HG03060 (cell line): ENCODE results near the gene IFITM5.
A peak's percentile ranks its signal among the peaks of the same experiment; 100 is the strongest.
"Not testable (repeated sequence)": the region's sequence is repeated elsewhere in the genome, so short reads cannot be mapped to it uniquely, and the experiment has no call there.

Experiments
- ATAC-seq: cut with Tn5 transposase; IDR thresholded peaks from one replicate; pipeline ENCODE4 v1.9.1; 2021; ENCODE audit warnings: low read depth, moderate number of reproducible peaks; ENCODE audit not compliant: unreplicated experiment

Gene IFITM5

DNA sequence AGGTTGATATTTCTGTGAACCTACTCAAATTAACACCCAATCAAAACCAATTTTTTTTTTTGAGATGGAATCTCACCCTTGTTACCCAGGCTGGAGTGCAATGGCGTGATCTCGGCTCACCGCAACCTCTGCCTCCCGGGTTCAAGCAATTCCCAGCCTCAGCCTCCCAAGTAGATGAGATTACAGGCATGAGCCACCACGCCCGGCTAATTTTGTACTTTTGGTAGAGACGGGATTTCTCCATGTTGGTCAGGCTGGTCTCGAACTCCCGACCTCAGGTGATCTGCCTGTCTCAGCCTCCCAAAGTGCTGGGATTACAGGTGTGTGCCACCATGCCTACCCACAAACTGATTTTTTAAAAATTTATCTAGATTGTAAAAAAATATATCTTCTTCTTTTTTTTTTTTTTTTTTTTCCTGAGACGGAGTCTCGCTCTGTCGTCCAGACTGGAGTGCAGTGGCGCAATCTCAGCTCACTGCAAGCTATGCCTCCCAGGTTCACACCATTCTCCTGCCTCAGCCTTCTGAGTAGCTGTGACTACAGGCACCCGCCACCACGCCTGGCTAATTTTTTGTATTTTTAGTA lies 29.3 kb upstream of the IFITM5 start:
- not testable (repeated sequence) for ATAC-seq

DNA sequence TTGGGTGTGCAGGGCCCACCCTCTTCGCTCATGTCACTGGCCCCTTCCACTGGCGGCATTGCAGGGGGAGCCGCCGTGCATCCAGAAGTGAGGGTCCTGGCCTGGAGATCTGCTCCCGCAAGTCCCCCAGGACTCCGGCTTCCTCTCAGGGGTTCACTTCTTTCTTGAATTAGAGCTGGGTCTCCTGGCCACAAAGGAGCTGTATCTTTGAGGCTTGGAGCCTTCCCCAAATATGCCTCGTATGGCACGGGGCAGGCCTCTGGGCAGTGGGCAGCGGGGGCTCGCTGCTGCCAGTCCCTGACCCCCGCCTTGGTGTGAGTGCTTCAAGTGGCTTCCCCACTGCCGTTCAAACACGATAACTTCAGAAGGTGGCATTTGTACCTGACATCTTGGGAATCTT lies 28.7 kb upstream of the IFITM5 start:
- ATAC-seq, result no peak

DNA sequence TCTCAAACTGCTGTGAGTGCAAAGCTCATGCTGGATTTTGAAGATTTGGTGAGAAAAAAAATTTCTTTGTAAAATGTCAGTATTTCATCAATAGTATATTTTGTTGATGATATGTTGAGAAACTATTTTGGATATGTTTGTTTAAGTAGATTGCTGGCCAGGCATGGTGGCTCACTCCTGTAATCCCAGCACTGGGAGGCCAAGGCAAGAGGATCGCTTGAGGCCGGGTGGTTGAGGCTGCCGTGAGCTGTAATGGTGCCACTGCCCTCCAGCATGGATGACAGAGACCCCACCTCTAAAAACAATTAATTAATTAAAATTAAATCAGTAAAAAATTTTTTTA lies 28.2 kb upstream of the IFITM5 start:
- ATAC-seq, result no peak

DNA sequence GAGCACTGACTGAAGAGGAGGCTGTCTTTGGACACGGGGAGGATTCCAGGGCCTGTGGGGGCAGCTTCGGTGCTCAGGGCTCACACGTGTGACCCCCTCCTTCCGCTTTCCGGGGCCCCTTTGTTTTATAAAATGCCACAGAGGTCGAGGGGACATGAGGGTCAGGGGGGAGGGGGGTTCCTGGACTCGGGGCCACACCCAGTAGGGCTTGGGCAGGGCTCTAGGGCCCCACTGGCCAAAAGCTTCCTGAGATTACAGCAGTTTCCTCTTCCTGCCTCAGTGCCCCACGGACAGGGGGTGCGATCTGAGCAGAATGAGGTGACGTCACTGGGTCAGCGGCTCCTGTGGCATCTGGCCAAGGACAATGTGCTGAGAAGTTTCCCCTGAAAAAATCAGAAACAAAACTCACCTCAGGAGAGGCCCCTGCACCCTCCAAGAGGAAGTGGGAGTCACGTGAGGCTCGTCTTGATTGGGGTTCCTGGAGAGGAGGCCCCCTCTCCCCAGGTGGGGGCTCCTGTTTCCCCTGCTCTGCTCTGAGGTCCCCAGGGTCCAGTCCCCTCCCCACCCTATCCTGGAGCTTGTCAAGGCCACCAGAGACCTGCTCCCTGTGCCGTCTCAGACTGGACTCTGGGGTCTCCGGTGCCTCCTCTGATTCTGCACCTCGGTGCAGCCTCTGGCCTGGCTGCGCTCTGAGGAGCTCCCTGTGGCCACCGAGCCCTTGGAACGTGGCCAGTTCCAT lies 27.7 kb upstream of the IFITM5 start:
- ATAC-seq, result peak; percentile 47

DNA sequence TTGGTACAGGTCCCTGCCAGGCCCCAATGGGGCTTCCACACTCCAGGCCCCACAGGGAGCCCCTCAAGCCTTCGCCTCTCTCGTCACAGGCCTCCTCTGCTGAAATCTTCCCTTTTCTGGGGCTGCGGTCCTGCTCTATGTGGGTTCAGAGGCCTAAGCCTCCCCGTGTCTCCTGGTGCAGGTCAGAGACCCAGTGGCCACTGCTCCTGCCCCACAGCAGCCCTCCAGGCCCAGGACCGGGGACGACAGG lies 27.2 kb upstream of the IFITM5 start:
- no peak for ATAC-seq

DNA sequence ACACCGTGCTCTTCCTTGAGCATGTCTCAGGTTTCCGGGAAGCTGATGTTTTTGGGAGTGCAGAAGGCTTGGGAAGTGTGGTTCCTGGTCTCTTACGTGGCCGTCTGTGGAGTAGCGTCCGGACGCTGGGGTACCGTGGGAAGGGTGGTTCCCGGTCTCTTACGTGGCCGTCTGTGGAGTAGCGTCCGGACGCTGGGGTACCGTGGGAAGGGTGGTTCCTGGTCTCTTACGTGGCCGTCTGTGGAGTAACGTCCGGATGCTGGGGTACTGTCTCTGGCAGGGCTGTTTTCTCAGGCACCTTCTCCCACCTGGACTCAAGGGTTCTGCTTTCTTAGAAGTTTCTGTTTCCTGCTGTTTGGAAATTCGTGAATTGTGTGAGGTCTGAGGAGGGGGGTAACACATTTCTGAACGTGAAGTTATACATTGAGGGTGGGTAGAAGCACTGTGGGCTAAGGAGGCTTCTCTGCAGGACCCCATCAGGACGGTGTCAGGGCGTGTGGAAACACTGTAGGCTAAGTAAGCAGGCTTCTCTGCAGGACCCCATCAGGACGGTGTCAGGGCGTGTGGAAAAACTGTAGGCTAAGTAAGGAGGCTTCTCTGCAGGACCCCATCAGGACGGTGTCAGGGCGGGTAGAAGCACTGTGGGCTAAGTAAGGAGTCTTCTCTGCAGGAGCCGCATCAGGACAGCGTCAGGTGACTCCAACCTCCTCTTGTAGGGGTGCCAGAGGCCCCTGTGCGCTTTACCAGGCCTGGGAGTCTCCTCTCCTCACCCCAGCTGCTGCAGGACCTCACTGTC lies 26.7 kb upstream of the IFITM5 start:
- ATAC-seq, result no peak

DNA sequence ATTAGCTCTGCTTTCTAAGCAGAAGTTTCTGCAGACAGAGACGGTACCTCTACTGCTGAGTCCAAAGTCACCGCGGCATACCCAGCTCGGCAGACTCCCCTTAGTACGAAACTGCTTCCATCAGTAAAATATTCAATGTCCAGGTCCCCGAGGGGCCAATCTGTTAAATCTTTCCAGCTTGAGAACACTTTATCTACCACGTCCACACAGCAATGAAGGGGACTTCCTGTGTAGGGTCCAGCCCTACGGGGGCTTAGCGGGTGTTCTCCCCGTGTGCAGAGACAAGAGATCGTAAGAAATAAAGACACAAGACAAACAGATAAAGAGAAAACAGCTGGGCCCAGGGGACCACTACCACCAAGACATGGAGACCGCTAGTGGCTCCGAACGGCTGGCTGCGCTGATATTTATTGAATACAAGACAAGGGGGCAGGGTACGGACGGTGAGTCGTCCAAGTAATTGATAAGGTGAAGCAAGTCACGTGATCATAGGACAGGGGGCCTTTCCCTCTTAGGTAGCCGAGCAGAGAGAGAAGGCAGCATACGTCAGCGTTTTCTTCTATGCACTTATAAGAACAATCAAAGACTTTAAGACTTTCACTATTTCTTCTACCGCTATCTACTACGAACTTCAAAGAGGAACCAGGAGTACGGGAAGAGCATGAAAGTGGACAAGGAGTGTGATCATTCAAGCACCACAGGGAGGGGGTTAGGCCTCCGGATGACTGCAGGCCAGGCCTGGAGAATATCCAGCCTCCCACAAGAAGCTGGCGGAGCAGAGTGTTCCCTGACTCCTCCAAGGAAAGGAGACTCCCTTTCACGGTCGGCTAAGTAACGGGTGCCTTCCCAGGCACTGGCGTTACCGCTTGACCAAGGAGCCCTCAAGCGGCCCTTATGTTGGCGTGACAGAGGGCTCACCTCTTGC lies 25.5 kb upstream of the IFITM5 start:
- not testable (repeated sequence) for ATAC-seq

DNA sequence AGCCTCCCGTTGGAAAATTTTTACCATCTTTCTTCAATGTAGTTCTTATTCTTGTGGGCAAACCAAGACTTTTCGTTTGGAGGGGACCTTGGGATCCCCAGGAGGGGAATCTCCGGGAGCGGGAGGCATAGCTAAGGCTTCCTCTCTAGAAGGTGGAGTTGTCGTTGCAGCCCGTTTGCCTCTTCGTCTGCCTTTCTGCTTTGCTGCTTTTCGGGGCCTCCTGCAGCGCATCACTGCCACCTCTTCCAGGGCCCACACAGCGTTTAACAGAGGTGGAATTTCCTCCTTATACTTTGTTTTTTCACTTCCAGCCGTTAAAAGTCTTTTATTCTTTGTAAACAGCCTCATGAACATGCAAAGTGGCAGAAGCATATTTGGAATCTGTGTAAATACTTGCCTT lies 24.8 kb upstream of the IFITM5 start:
- ATAC-seq, result no peak

DNA sequence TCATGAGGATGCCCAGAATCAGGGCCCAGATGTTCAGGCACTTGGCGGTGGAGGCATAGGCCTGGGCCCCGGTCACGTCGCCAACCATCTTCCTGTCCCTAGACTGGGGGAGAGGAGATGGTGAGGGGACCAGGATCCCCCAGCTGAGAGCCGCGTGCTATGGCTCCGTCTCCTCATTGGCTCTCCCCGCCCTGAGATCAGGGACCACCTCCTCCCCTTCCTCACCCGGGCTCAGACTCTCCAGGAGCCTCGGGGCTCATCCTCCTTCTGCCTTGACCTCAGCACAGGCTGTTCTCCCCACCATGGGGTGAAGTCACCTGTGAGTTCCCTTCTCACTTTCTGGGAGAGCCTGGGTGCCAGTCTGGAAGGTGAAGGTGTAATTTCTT lies 20.6 kb upstream of the IFITM5 start:
- ATAC-seq, result not testable (repeated sequence)

DNA sequence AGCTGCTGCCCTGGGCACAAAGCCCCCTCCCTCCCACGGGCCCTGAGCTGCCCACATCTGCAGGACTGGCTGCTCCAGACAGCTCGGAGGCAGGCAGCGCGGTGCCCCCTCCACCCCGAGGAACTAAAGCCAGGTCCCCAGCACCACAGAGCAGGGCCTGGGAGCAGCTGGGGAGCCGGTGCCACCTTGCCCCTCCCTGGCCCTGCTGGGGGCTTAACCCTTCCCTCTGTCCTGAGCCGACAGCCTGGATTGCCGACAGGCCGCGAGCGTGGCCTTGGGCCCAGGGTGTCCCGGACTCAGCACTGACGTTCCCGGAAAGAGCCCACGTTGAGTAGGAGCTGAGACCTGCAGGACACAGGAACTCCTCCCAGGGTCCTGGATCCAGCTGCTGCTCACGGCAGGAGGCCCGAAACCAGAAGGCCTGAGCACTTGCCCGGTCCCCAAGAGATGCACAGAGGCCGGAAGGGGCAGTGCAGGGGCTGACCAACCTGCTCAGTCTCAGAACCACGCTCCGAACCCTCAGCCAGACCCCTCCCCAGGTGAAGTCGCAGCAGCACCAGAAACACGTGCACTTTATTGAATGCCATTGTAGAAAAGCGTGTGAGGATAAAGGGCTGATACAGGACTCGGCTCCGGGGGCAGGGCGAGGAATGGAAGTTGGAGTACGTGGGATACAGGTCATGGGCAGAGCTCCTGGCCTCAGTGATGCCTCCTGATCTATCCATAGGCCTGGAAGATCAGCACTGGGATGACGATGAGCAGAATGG lies 20.0 kb upstream of the IFITM5 start:
- ATAC-seq, result not testable (repeated sequence)

DNA sequence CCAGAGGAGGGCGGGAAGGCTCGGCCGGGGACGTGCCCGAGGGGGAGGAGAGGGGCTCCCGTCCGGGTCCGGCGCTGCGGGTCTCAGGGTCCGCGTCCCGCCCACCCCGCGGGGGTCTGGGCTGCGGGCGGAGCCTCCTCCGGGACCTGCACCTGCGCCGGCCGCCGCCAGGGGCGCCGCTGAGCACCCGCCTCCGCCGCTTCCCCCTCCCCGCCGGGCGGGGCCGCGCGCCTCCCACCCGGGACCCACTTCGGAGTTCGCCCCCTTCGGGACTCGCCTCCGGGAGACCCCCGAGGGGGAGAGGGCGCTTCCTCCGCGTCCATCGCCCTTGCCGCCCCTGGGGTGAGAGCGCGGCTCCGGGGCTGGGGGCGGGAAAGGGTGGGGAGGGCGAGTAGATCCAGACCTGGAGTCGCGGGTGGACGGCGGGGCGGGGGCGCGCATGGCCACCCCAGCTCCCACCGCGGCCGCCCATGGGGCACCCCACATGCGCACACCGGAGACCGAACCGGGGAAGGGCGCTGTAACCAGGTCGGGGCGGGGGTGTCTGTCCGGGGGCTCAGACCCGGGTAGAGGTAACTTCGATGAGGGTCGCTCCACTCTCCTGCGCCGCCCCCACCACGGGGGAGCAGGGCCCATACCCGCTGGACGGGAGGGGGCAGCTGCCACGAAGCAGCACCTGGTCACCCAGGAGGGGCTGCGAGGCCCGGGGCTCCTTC lies 19.2 kb upstream of the IFITM5 start:
- not testable (repeated sequence) for ATAC-seq

DNA sequence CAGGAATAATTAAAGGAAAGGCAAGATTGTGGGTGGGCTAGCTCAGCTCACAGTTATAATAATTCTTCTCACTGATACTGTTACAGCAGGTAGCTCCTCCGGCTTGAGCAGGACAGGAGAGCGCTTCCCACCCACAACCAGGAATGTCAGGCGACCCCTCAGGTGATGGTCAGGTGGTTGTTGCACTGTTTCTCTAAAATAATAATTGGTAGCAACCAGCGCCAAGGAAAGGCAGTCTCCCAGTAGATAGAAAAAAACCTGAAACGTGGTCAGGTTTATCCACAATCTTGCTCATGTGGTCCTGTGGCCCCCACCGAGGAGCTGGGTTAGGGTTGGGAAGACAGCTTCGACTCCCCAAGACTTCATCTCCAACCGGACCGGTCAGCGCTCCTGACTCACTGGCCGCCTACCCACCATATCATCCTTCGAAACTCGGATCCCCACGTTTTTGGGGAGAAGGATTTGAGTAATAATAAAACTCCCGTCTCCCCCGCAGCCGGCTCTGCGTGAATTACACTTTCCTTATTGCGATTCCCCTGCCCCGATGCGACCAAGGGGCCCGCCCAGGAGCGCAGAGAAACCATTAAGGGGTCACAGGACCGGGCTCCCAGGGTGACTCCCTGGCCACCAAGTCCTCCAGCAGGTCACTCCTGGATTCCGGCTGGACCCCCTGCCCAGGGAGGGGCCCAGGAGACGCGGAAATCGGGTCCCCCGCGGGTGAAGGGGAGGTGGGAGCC lies 18.5 kb upstream of the IFITM5 start:
- ATAC-seq, result not testable (repeated sequence)

DNA sequence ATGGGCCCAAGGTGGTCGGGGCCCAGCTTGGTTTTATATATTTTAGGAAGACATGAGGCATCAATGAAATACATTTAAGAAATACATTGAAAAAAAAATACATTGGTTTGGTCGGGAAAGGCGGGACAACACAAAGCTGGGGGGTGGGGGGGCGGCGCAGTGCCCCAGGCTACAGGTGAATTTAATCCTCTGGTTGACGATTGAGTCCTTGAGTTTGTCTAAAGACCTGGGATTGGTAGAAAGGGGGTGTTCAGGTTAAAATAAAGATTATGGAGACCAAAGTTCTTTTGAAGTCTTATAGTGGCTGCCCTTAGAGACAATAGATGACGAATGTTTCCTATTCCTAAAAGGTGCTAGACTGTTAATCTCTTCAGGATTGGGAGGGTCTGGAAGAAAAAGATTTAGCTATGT lies 17.6 kb upstream of the IFITM5 start:
- ATAC-seq, result no peak

DNA sequence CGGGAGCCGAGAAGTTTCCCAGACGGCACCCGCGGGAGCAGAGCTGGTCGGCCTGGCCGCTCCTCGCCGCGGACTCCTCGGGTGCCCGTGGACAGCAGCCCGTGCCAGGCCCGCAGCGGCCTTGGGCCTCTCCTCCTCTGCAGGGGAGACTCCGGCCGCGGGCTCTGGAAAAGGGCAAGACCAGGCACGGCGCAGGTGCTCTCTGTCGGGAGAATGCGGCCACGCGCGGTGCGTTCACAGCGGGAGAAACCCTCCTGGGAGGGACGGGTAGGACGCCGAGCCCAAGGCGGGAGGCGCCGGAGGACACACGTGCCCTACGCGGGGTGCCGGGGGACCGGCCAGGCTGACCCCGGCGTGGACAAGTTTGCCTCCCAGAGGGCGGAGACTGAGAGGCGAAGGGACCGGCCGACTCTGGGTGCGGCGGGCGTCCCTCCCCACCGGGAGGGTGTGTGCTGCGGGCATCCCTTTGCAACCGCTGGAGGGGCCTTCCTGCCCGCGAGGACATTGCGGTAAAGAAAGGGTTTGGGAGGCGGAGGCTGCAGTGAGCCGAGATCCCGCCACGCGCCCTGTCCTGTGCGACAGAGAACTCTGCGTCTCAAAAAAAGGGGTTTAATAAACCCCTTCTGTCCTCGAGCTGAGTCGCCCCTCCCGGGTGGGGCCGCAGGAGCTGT lies 16.8 kb upstream of the IFITM5 start:
- ATAC-seq, result no peak

DNA sequence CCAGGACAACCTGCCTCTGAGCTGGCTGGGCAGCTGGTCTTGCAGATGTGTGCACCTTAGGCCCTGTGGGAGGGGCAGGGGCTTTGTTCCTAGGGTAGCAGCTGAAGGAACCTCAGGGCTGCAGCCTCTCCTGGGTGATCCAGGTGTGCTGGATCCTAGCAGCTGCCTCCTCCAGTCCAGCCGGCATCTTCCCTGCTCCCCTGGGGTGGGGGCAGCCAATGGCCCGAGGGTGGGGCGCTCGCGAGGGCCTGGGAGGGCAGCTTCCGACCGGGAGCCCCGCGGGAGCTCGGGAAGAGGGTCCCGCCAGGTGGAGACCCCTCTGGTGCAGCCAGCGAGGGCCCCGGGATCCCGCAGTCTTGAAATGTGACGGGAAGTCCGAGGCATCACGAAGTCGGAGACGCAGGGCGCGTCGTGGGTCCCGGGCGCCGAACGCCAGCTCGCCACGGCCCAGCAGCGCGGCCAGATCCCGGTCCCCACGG lies 16.2 kb upstream of the IFITM5 start:
- no peak for ATAC-seq

DNA sequence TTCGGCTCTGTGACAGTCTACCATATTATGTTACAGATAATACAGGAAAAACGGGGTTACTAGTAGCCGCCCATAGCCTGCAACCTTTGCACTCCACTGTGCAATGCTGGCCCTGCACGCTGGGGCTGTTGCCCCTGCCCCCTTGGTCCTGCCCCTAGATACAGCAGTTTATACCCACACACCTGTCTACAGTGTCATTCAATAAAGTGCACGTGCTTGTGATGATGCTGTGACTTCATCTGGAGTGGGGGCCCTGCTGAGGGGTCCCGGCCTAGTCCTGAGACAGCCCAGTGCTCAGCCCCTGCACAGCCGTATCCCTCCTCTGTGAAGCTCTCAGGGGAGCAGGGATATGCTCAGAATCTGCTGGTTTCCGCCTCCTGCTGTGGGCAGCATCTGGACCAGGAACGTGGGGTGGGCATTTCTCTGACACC lies 15.7 kb upstream of the IFITM5 start:
- no peak for ATAC-seq

DNA sequence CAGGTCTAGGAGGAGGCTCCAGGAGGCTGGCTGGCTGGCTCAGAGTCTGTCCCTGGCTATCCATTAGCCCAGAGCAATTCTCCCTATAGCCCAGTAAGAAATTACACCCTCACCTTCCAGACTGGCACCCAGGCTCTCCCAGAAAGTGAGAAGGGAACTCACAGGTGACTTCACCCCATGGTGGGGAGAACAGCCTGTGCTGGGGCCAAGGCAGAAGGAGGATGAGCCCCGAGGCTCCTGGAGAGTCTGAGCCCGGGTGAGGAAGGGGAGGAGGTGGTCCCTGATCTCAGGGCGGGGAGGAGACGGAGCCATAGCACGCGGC lies 15.2 kb upstream of the IFITM5 start:
- not testable (repeated sequence) for ATAC-seq

DNA sequence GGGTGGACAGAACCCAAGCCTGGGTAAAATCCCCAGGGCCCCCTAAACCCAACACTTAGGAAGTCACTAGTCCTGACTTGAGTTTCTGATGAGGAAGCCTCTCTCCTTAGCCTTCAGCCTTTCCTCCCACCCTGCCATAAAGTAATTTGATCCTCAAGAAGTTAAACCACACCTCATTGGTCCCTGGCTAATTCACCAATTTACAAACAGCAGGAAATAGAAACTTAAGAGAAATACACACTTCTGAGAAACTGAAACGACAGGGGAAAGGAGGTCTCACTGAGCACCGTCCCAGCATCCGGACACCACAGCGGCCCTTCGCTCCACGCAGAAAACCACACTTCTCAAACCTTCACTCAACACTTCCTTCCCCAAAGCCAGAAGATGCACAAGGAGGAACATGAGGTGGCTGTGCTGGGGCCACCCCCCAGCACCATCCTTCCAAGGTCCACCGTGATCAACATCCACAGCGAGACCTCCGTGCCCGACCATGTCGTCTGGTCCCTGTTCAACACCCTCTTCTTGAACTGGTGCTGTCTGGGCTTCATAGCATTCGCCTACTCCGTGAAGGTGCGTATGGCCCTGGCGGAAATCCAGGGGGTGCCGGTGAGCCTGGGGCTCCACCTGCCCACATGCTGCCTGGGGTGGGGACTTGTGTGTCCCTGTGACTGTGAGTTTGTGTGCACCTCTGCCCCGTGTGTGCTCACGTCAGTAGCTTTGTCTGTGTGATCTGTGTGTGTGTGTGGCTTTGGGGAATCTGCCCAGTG lies 14.6 kb upstream of the IFITM5 start, which contains the start of gene IFITM1:
Gene IFITM1, plus strand, starts transcription at position 254 of the 767 bp plus-strand sequence. Its CDS starts 131 bp downstream, at position 385.
- no peak for ATAC-seq
